Measurements from ENCODE around the gene POLG2.

GRCh38 chr17:64491034-64491860 lies 5.6 kb downstream of the POLG2 start:
- TF ChIP-seq CTCF (IDR thresholded peaks at IDR 0.05) (peak; percentile 33 to 56 (median 53)), POLR2A (IDR thresholded peaks at IDR 0.05; ENCODE audit: low read depth) (no peak)
